NCI-H187 (cell line): Measurements from ENCODE around the gene WDR46.
"Not testable (repeated sequence)": the region's sequence is repeated elsewhere in the genome, so short reads cannot be mapped to it uniquely, and the experiment has no call there.

ENCODE experiments used
- DNase-seq, 2 experiments: peaks; one replicate each; lab custom pipeline; 2025; lab: John Stamatoyannopoulos, UW

Gene WDR46

DNA sequence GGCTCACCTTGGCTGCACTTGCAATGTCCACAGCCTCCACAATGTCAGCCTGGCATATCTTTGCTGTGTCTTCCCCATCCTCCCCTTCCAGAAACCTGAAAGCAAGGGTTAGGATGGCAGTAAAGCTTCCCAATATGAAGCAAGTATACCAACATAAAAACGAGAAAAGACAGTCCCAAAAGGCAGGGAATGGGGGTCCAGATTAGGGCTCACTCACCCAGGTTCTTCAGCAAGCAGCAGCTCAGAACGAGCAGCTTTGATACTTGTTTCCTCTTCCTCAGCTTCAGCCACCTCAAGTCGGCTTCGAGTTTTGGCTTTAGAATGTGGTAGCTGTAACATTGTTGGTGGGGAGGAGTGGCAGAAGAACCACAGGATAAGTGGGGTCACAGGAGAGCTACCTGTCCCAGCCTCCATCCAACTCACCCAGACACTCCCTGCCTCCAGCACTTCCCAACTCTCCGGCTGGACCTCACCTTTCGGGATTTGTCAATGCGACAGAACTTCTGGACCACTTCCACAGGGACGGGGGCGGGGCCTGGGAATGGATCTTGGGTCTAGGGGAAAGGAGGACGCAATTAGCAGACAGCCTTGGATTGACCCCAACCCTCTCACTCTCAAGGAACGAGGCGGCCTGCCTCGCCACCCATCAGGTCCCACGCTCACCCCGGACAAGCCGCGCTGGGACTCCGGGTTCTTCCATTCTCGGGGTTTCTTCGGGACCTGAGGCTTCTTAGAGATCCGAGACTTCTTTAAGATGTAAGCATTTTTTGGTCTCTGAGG, 708 bp downstream of the WDR46 start:
- DNase-seq: no peak

DNA sequence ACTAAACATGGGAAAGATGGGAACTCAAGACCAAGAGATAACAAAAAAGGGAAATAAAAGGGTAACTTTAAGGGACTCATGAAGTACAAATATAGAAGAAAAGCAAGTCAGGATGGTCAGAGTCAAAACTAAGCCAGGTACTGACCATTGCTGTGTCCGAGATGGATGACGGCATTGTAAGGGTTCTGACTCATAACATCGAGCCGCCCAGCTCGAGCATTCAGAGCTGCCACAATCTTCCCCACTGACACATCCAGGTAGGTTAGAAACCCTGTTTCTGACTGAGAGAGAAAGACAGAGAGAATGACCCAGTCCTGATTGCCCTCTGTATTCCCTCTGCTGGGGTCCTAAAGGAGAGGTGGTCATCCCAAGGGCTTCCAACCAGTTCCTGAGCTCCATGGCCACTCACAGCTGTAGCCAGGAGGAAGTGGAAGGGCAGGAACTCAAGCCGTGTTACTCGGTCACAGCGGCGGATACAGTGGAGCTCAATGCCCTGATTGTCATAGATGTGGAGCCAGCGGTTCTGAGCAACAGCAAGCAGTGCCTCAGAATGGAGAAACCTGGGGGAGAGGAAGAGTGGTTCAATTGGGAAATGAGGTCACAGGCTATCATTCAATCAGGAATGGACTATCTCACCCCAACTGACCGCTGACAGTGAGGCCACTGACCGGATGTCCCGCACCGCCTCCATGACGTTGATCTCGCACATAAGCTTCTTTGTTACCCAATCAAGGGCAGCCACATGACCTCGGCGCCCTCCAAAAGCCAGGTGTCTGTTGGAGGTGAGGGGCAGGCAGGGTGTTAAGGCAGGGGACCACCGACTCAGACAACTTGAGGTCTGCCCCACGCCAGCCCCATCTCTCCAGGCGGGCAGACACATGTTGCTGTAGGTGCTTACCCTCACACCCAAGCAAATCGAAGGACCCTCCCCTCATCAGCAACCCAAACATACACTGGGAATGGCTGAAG, 1.8 kb downstream of the WDR46 start:
- DNase-seq: no peak

DNA sequence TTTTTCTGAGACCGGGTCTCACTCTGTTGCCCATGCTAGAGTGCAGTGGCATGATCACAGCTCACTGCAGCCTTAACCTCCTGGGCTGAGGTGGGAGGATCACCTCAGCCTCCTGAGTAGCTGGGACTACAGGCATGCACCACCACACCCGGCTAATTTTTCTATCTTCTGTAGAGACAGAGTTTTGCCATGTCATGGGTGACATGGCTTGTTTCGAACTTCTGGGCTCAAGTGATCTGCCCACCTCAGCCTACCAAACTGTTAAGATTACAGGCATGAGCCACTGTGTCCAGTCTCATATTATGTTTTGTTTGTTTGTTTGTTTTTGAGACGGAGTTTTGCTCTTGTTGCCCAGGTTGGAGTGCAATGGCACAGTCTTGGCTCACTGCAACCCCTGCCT, 3.8 kb downstream of the WDR46 start:
- not testable (repeated sequence) for DNase-seq

DNA sequence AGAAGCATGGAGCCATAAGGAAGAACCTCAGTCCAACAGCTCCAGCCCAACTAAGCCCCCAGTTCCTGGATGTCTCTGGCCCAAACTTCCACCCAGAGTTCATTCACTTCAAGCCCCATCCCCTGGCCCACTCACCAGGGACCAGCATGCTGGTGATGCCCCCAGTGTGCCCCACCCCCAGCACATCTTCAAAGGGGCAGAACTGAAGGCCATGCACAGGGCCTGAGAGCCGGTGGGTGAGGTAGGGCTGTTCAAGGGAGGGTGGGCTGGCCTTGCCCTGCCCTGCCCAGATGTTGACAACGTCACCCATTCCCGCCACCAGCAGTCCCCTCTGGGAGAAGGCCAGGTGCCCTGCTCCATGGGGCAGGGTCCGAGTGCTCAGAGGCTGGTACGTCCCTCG, 8.5 kb downstream of the WDR46 start:
- no peak for DNase-seq

DNA sequence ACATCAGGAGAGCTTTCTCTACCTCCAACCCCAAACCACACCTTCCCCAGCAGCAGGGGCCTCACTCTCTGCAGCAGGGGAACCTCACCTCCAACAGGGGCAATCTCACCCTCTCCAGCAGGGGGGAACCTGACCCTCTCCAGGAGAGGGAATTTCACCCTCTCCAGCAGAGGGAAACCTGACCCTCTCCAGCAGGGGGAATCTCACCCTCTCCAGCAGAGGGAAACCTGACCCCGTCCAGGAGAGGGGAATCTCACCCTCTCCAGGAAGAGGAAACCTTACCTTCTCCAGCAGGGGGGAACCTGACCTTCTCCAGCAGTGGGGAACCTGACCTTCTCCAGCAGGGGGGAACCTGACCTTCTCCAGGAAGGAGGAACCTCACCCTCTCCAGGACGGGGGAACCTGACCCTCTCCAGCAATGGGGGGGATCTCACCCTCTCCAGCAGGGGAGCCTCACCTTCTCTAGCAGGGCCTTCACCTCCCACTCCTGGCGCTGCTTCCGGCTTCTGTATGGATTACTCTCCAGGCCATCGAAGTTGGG, 9.0 kb downstream of the WDR46 start:
- no peak for DNase-seq

DNA sequence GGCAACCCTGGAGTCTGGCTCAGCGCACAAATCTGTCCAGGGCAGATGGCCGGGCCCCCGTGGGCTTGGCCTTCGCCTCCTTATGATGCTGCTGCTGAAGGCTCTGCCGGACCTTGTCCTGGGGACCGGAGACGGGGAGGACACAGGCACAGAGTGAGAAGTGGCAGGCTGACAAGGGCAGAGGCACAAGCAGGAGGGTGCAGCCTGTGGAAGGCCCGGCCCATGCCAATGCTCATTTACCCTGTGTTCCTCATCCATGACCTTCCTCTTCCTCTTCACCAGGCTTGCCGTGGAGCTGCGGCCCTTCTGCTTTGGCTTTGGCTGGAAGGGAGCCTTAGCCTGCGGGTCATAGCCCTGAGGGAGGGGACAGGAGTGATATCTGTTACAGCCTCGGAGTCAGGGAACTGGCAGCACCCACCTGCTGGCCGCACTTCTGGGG, 9.8 kb downstream of the WDR46 start:
- DNase-seq: no peak

DNA sequence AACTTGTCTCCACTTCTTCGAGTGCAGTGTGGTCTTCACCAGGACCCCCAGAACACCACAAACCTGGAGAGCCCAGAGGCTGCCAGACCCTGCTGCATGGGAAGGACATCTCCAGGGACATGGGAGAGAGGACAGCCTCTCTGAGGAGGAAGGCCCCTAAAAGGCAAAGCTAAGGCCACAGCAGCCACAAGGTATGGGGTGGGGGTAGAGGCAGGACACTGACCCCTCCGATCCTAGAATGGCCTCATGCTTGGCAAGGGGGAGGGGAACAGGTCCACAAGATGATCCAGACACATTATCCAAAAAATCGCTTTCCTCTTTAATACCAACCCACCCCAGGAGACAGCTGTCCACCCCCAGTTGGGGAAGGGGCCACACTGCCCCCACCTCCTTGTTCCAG, 10.2 kb downstream of the WDR46 start:
- DNase-seq: no peak

DNA sequence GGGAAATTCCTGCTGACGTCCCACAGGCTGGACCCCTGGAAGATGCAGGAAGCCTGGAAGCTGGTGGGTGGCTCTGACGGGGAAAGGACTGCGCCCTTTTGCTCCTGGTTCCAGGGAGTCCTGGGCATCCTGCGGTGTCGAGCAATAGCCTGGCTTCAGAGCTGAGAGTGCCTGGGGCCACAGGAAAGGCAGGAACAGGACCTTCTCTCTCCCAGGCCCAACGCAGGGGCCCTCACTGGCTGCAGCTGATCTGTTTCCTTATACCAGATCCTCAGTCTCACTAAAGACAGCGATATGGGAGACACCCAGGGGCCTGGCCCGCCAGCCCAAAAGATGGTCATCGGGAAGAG, 10.7 kb downstream of the WDR46 start:
- DNase-seq: no peak

DNA sequence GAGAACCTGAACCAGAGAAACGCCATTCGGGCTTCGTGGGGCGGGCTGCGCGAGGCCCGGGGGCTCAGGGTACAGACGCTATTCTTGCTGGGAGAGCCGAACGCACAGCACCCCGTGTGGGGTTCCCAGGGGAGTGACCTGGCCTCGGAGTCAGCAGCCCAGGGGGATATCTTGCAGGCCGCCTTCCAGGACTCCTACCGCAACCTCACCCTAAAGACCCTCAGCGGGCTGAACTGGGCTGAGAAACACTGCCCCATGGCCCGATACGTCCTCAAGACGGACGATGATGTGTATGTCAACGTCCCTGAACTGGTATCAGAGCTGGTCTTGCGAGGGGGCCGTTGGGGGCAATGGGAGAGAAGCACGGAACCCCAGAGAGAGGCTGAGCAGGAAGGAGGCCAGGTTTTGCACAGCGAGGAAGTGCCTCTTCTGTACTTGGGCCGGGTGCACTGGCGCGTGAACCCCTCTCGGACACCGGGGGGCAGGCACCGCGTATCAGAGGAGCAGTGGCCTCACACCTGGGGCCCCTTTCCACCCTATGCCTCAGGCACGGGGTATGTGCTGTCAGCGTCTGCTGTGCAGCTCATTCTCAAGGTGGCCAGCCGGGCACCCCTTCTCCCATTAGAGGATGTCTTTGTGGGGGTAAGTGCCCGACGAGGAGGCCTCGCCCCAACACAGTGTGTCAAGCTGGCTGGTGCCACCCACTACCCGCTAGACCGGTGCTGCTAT, 11.2 kb downstream of the WDR46 start:
- no peak for DNase-seq

DNA sequence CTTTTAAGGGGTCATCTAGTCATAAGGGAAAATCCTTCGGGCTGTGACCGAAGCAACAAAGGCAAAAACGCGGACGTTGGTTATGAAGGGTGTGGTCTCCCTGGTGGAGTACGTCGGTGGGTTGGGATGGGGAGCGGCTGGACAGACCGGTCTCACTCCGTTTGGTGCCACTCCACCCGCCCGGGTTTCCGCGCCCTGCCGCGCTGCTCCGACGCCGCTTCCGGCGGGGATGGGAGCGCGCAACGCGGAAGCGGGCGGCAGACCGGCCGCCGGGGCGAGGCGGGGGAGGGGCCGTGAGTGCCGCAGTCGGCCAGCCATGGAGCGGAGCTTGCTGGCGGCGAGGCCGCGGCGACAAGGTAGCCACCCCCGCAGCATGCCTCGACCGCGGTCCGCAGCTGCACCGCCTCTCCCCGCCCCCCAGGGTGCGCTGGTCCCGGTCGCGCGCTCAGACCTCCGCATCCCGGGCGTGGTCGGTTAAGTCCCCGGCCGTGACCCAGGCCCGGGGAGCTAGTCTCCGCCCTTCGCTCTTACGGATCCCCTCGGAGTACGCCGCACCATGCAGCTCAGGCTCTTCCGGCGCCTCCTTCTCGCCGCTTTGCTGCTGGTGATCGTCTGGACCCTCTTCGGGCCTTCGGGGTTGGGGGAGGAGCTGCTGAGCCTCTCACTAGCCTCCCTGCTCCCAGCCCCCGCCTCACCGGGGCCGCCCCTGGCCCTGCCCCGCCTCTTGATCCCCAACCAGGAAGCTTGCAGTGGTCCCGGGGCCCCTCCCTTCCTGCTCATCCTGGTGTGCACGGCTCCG, 12.0 kb downstream of the WDR46 start, which contains the start of gene B3GALT4:
B3GALT4 (plus strand) TSS at position 260 of the 799 bp plus-strand sequence; CDS start at position 557, 297 bp downstream.
- DNase-seq: peak; percentile 33 to 65

DNA sequence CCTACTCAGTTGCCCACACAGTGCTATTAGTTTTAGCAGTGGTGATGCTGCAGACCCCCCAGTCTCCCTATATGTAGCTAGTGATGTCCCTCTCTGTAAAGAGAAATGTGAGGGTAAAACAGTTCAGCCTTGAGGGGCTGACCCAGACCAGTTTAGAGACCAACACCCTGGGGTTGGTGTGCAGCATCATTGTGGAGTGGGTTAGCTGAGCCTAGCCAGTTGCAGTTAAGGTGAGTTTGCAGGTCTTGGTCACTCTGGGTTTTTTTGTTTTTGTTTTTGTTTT, 12.5 kb downstream of the WDR46 start:
- DNase-seq: no peak

DNA sequence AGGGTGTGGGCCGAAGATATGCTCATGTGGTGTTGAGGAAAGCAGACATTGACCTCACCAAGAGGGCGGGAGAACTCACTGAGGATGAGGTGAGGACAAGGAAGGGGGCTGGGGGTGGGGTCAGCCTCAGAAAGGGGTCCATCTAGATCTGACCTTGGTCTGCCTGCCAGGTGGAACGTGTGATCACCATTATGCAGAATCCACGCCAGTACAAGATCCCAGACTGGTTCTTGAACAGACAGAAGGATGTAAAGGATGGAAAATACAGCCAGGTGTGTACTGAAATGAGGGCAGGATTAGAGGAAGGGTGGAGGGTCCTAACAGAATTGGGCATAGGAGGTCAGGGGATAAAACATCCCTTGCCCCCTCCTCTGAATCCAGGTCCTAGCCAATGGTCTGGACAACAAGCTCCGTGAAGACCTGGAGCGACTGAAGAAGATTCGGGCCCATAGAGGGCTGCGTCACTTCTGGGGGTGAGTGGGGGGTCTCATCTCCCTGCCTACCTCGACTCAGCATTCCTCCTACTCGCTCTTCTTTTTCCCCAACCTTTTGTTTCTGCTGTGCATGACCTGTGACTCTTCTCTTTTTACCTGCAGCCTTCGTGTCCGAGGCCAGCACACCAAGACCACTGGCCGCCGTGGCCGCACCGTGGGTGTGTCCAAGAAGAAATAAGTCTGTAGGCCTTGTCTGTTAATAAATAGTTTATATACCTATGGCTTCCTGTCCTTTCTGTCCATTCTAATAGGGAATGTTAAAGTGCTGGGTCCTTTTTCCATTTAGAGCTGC, 13.1 kb downstream of the WDR46 start:
- not testable (repeated sequence) for DNase-seq

DNA sequence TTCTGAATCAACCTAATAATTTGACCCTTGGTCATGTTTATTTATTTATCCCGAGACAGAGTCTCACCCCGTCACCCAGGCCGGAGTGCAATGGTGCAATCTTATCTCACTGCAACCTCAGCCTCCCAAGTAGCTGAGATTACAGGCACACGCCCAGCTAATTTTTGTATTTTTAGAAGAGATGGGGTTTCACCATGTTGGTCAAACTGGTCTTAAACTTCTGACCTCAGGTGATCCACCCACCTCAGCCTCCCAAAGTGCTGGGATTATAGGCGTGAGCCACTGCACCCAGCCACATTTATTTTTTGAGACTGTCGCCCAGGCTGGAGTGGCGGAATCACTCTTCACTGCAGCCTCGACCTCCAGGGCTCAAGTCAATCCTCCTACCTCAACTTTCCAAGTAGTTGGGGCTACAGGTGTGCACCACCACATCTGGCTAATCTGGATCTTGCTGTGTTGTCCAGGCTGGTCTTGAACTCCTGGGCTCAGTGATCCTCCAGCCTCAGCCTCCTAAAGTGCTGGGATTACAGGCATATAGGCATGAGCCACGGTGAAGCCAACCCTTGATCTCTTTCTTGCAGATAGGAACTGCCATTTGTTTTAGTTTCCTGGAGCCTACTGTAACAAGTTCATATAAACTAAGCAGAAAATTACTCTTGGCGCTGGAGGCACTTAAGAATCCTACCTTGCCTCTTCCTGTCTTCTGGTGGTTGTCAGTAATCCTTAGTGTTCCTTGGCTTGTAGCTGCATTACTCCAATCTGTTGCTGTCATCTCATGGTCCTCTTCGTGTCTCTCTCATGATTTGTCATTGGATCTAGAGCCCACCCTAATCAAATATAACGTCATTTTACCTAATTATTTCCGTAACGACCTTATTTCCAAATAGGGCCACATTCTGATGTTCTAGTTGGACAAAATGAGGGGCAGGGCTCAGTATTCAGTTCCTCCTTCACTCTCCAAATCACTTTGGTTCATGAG, 14.8 kb downstream of the WDR46 start:
- DNase-seq: no peak

DNA sequence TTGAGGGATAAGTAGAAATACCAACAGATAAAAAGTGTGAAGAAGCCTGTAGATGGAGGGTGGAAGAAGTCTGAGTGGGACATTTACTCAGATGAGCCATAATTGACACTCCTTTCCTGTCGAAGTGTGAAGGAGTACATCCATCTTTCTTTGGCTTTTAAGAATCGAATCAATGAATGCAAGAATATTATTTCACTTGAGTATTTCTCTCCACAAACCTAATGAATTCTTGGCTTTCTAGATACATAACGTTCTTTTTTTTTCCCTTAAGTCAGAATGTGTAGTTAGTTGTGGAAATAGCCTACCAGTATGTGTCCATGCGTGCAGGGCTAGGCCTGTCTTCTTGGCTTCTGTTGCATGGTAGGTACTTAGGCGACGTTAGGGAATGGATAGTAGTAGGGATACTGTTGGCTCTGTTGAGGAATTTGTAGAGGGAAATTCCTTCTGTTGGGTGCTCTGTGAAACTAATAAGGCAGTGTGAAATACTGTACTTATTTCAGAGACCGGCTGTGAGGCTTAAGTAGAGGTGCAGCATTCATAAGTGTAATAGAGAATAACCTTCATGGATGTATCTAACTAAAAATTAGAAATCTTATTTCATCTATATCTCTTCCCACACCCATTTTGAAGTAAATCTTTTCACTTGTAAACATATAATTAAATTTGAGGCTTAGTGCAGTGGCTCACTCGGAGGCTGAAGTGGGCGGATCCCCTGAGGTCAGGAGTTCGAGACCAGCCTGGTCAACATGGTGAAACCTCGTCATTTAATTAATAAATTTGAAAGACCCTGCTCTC, 15.7 kb downstream of the WDR46 start:
- DNase-seq: no peak

DNA sequence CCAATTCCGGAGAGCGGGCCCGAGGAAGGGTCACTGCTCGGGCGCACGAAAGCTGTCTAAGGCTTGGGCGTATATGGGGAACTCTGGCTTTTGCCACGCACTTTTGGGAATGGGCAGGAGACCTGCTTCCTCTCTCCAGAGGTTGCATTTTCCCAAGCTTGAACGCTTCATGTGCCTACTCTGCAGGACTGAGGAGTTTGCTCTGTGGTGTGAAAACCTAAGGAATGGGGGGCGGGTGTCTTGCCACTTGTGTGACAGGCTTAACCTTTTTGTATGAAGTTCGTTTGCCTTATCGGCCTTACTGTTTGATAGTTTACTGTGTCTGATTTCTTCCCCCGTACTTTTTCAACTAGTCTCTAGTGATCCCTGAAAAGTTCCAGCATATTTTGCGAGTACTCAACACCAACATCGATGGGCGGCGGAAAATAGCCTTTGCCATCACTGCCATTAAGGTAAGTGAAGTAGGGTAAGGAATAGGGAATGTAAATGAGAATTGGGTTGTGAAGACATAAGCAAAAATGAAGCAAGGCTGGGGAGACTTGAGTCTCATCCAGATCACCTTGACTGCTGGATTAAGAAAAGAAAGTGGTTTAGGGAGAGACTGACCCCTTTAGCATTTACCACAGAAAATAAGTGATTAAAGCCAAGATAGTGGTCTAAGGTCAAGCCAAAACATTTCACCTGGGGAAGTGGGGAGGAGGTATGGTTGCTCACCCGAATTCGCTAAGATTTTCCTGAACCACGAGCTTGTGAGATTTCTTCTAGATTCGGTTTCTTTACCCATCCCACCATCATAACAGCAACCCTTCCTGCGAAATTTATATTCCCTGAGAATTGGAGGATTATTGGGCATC, 16.5 kb downstream of the WDR46 start:
- no peak for DNase-seq

DNA sequence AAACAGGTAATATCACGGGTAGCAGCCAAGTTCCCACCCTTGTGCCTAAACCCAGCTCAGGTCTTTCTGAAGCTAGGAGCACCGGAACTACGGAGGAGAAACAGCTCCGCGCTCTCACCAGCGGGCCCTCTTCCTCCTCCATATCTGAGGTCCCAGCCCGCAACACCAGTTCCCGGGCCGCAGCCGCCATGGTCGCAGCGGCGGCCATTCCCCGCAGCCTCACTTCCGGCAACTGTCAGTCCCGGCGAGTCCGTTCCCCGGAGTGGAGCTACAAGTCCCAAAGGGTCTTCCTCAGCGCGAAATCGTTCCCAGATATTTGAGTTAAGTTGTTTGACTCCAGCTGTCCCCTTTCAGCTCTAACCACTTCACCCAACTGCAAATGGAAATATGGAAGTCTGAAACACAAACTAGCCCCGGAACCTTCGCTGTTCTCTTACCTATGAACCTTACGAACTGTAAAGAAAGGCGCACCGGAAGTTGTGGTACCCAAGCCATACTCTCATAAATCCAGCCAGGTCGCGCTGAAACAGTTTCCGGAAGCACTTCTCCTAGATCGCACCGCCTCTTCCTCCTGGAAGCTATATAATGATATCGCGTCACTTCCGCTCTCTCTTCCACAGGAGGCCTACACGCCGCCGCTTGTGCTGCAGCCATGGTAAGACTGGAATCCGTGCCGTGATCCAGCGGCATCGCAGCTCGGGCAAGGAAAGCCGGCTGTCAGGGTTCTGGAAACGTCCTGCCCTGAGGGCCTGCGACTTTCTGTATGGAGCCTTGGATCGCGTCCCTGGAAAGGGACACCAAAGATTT, 17.4 kb downstream of the WDR46 start, which contains the start of the genes RPS18 and VPS52:
RPS18 (plus strand) TSS at position 608 of the 807 bp plus-strand sequence; CDS start at position 653, 45 bp downstream.
VPS52 (minus strand) TSS at position 409 of the 807 bp plus-strand sequence; CDS start at position 208, 201 bp downstream.
- peak; percentile 92 to 97 for DNase-seq
